ENCODE data around the gene ING3.

Gene ING3

GRCh38 chr7:120947980-120948379 lies 2.6 kb upstream of the ING3 start:
- H3K4me3 ChIP-seq (ENCODE audit: control insufficient read depth, low read depth, low read length), result no peak overlapping the region
- DNase-seq (ENCODE audit: low read depth), result no peak
- TF ChIP-seq, protein P1, sequence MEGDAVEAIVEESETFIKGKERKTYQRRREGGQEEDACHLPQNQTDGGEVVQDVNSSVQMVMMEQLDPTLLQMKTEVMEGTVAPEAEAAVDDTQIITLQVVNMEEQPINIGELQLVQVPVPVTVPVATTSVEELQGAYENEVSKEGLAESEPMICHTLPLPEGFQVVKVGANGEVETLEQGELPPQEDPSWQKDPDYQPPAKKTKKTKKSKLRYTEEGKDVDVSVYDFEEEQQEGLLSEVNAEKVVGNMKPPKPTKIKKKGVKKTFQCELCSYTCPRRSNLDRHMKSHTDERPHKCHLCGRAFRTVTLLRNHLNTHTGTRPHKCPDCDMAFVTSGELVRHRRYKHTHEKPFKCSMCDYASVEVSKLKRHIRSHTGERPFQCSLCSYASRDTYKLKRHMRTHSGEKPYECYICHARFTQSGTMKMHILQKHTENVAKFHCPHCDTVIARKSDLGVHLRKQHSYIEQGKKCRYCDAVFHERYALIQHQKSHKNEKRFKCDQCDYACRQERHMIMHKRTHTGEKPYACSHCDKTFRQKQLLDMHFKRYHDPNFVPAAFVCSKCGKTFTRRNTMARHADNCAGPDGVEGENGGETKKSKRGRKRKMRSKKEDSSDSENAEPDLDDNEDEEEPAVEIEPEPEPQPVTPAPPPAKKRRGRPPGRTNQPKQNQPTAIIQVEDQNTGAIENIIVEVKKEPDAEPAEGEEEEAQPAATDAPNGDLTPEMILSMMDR (conservative IDR thresholded peaks at IDR 0.05; ENCODE audit: control insufficient read depth, insufficient read depth, low read depth, low read length), result no peak

DNA sequence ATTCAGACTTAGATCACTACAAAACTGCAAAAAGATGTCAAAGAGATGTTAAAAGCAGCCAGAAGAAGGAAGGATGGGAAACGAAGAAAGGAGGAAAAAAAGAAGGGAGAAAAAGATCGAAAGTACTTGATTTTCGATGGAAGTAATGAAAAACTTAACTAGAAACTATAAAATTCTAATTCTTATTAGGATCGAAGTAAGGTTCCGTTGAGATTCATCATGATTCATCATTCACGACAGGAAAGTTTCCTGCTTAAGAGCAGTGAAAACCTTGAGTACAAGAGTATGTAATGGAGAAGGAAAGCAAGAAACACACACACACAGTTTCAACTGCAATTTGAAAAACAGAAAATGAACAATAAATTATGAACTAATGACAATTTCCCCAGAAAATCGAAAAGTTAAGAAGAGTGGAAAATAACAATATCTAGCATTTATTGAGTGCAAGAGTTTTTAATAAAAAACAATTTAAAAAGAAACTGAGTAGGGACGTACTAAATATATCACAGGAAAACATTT lies 1.1 kb upstream of the ING3 start:
- TF ChIP-seq, protein P1 (conservative IDR thresholded peaks at IDR 0.05; ENCODE audit: control insufficient read depth, insufficient read depth, low read depth, low read length), result no peak
- no peak for DNase-seq (ENCODE audit: low read depth)
- H3K4me3 ChIP-seq (ENCODE audit: control insufficient read depth, low read depth, low read length), result peak overlapping the region; percentile 91

DNA sequence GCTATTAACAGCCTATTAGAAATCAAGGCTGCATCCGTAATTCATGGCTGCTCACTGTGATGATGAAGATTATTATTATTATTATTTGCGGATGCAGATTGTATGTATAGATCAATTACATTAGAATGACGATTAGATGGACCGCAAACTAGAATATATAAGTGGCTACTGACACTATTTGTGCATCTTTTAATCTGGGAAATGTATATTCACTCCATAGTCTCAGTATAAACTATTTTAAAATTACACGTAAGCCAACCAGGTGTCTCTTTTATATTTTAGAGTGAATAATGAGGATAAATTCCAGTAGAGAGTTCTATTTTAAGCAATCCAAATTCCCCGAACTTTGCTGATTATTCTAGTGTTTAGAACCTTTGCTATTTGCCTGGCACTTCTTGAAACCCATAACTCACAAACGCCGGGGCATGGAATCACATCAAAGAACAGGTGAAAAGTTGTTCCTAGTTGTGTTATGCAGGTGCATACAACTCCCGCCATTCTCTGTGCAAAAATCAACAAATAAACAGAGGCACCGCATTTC lies 509 bp upstream of the ING3 start:
- TF ChIP-seq, protein P1 (conservative IDR thresholded peaks at IDR 0.05; ENCODE audit: control insufficient read depth, insufficient read depth, low read depth, low read length), result no peak
- H3K4me3 ChIP-seq (ENCODE audit: control insufficient read depth, low read depth, low read length), result peak overlapping the region; percentile 91
- no peak for DNase-seq (ENCODE audit: low read depth)

DNA sequence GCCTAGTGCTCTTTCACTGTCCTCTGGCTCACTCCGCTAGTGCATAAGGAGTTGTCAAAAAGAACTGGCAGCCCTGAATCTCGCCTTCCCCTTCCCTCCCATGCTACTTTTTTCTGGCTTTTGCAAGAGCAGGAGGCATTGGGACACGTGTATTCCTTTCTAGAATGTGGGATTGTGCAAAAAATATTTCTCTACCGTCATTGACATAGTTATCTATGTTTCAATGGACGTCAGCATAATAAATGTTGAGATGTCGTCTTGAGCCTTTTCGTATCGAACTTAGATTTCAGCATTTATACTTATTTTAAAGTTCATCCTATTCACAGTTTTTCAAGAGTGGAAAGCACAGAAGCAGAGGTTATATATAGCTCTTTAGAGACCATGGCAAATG lies 727 bp downstream of the ING3 start:
- no peak for DNase-seq (ENCODE audit: low read depth)
- H3K4me3 ChIP-seq (ENCODE audit: control insufficient read depth, low read depth, low read length), result peak overlapping the region; percentile 91

GRCh38 chr7:120951826-120952225 lies 1.2 kb downstream of the ING3 start:
- TF ChIP-seq, protein P1 (conservative IDR thresholded peaks at IDR 0.05; ENCODE audit: control insufficient read depth, insufficient read depth, low read depth, low read length), result no peak
- no peak for DNase-seq (ENCODE audit: low read depth)
- peak overlapping the region; percentile 91 for H3K4me3 ChIP-seq (ENCODE audit: control insufficient read depth, low read depth, low read length)

More for the DNA sequence above, 727 bp downstream of the ING3 start:
- TF ChIP-seq, protein P1 (conservative IDR thresholded peaks at IDR 0.05; ENCODE audit: control insufficient read depth, insufficient read depth, low read depth, low read length), result no peak

DNA sequence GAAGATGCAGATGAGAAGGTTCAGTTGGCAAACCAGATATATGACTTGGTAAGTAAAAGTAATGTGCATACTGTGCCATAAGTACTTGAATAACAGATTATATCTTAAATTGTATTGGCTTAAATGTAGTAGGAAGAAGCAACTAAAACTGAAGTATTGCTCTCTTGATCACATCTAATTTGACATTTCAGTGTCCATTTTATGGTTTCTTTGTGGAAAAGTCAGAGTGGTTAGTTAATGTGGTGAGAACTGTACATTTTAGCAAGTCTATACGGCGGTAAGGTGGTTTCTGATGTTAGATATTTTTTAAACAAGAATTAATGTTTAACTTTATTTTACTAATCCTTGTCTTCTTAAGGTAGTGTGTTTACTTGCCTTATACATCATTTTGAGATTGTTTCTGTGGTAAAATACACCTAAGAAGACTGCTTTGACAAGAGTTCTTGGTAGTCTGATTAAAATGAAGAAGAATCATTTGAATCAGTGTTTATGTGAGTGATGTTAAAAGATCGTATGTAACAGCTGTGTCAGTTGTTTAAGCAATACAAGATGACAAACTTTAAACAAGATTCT lies 5.1 kb downstream of the ING3 start:
- H3K4me3 ChIP-seq (ENCODE audit: control insufficient read depth, low read depth, low read length), result no peak overlapping the region
- TF ChIP-seq, protein P1 (conservative IDR thresholded peaks at IDR 0.05; ENCODE audit: control insufficient read depth, insufficient read depth, low read depth, low read length), result no peak
- no peak for DNase-seq (ENCODE audit: low read depth)

Measured in fibroblast of mammary gland (primary cell).